Naive thymus-derived CD8-positive, alpha-beta T cell (primary cell): Measurements from ENCODE around the gene KCNH5. TPM values are rescaled to one million over a fixed set of nuclear protein-coding genes. Genes with fewer than 3 reads are reported as not detected.
"Not testable (repeated sequence)": the region's sequence is repeated elsewhere in the genome, so short reads cannot be mapped to it uniquely, and the experiment has no call there.

Source experiments
- ATAC-seq, 2 donors: fragments of 150-1000 bp; cut with Tn5 transposase in 1 of 2; sonication (Bioruptor Pico), chemical (Tn5 transposase) in 1 of 2; 1 replicate in 1 of 2; 2 replicates in 1 of 2; pipeline ENCODE4 v1.10.0; 2021; ENCODE audit warnings: mild to moderate bottlenecking in 2 of 2, moderate library complexity in 2 of 2
- POLR2A ChIA-PET: fragments of 350-600 bp; sonication (Branson Sonifier 250); formaldehyde crosslinking; loops from one replicate; lab custom pipeline; 2021; ENCODE audit warnings: antibody characterized with exemption; lab: Charles Lee
- DNase-seq, 10 donors: peaks; one replicate each; pipeline versions ENCODE4 v3.0.0 to v3.0.0-alpha.2; 2020 to 2022
- H3K27ac Mint-ChIP-seq, 10 donors: one replicate each; pipeline ENCODE4 v1.8.0; 2020 to 2022; ENCODE audit warnings: mild to moderate bottlenecking in 10 of 10, mixed read lengths in 10 of 10, moderate library complexity in 4 of 10, inconsistent platforms in 1 of 10
- H3K27me3 Mint-ChIP-seq, 5 donors: one replicate each; pipeline ENCODE4 v1.8.0; 2021 to 2022; ENCODE audit warnings: mixed read lengths in 5 of 5
- H3K36me3 Mint-ChIP-seq, 3 donors: one replicate each; pipeline ENCODE4 v1.8.0; 2020 to 2022; ENCODE audit warnings: mixed read lengths in 3 of 3, mild to moderate bottlenecking in 2 of 3, inconsistent platforms in 1 of 3
- H3K4me1 Mint-ChIP-seq, 4 donors: one replicate each; pipeline ENCODE4 v1.8.0; 2021 to 2022; ENCODE audit warnings: mixed read lengths in 4 of 4
- H3K4me3 Mint-ChIP-seq, 10 donors: one replicate each; pipeline ENCODE4 v1.8.0; 2020 to 2022; ENCODE audit warnings: mild to moderate bottlenecking in 10 of 10, mixed read lengths in 10 of 10, moderate library complexity in 6 of 10, inconsistent platforms in 1 of 10
- H3K9me3 Mint-ChIP-seq, 9 donors: one replicate each; pipeline ENCODE4 v1.8.0; 2020 to 2022; ENCODE audit warnings: mixed read lengths in 9 of 9, mild to moderate bottlenecking in 3 of 9, inconsistent platforms in 1 of 9, moderate library complexity in 1 of 9
- polyA plus RNA-seq, 3 donors: library from polyadenylated mRNA; unstranded; fragments of 300-500 nt; fragmentation: Illumina TruSeq; gene quantifications; one replicate each; pipeline ENCODE4 v1.2.3, GENCODE V29; 2021
- total RNA-seq, 8 experiments: library from RNA in 2 of 8; stranded (reverse) in 2 of 8; gene quantifications; one replicate each; pipeline ENCODE4 v1.2.3 and lab custom pipeline; 2021 to 2026

KCNH5 gene
- total and polyA plus RNA-seq, 5 experiments from 2014 or later, result not detected

DNA sequence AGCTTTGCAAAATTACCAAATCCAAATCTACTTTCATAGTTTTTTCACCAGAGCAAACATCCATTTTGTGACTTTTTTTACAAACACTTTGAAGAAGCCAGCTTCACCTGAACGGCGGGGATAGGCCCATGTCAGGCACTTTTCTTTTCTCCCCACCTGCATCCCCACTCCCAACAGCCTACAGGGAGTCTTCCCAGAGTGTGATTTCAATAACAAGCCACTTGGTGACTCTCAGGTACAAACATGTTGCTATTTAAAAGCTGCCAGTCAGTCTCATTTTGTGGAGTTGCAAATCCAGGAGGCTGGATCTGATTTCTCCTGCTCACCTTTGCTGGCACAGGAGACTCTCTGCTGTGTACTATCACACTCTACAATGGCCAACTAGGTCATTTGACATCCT lies 285.5 kb downstream of the KCNH5 start:
- ATAC-seq (no peak), DNase-seq (no peak)
- Mint-ChIP-seq H3K27me3 (peaks cover 0 to 2% (median 0%) of the 10 kb centered on the region in 5 donors), H3K9me3 (peaks cover 0 to 23% (median 9%) of the 10 kb centered on the region in 9 donors), H3K4me3 (no peak overlapping the region), H3K36me3 (peaks cover 0 to 6% (median 0%) of the 10 kb centered on the region in 3 donors), H3K27ac (no peak overlapping the region), H3K4me1 (no peaks in the 10 kb centered on the region)
- POLR2A ChIA-PET, result no interaction called here

DNA sequence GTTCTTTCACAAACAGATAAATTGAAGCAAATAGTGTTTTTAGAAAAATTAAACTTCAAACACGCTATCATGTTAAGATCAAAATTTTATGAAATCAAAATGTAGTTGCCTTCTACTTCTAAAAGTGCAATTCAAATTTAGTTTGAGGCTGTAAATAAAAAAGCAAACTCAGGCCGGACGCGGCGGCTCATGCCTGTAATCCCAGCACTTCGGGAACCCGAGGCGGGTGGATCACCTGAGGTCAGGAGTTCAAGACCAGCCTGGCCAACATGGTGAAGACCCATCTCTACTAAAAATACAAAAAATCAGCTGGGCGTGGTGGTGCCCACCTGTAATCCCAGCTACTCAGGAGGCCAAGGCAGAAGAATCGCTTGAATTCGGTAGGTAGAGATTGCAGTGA lies 298.4 kb downstream of the KCNH5 start:
- H3K4me1 Mint-ChIP-seq, POLR2A ChIA-PET, H3K27me3 Mint-ChIP-seq, H3K4me3 Mint-ChIP-seq, H3K27ac Mint-ChIP-seq, H3K9me3 Mint-ChIP-seq, DNase-seq, ATAC-seq, H3K36me3 Mint-ChIP-seq: not testable (repeated sequence)

DNA sequence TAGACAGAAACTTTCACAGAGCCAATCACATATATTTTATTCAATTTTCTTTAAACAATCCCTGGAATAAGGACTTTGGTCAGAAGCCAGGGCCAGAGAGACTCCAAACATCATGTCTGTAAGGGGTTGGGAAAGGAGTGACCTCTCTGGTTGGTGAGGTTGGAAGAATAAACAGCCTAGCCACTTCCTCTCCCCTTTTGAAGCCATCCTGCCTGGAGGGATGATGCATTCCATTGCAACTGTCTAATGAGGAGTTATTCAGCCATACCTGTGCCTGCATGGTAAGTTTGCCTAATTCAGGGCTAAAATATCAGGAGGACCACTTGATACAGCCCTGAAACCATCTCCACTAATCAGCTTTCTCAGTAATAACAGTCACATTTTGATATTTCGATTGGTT lies 299.8 kb downstream of the KCNH5 start:
- POLR2A ChIA-PET, result no interaction called here
- no peaks in the 10 kb centered on the region for H3K36me3 Mint-ChIP-seq
- no peaks in the 10 kb centered on the region for H3K27me3 Mint-ChIP-seq
- H3K4me1 Mint-ChIP-seq, result no peaks in the 10 kb centered on the region
- no peak overlapping the region for H3K4me3 Mint-ChIP-seq
- DNase-seq (no peak), ATAC-seq (no peak)
- H3K9me3 Mint-ChIP-seq, result peaks cover 0 to 5% (median 0%) of the 10 kb centered on the region in 9 donors
- no peak overlapping the region for H3K27ac Mint-ChIP-seq

DNA sequence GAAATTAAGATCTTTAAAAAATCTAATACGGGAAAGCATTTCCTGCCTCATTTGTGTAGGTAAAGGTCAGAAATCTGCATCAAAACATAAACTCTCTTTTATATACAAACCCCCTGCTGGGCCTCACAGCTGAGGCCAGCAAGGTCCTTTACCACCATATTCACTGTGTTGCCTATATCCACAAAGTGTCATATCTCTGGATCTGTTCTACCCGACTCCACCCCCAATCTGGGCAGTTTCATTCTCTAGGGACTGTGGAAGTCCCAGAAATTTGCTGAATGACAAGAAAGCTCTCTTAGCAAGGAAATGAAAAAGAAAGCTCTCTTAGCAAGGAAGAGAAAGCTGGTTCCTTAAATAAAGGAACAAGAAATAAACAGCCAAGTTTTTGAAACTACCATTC lies 301.7 kb downstream of the KCNH5 start:
- H3K27ac Mint-ChIP-seq, result no peak overlapping the region
- peaks cover 0 to 5% (median 0%) of the 10 kb centered on the region in 9 donors for H3K9me3 Mint-ChIP-seq
- no peak overlapping the region for H3K4me3 Mint-ChIP-seq

DNA sequence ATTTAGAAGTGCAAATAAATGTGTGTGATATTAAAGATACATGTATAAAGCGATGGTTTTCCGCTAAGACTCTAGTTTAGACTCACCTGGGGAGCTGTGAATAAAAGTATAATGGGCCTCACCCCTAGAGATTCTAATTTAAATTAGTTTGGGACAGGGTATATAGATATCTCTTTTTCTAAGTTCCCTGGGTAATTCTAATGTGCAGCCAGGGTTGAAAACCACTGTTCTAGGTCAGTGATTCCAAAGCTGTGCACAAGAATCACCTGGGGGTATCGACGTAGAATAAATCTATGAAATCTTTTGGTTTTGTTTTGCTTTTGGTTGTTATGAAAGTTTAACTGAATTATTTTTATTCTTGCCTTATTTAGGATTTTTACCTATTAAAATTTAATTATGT lies 302.1 kb downstream of the KCNH5 start:
- no peak for DNase-seq
- Mint-ChIP-seq H3K27ac (no peak overlapping the region), H3K9me3 (peaks cover 0 to 5% (median 0%) of the 10 kb centered on the region in 9 donors), H3K4me1 (no peaks in the 10 kb centered on the region), H3K27me3 (no peaks in the 10 kb centered on the region), H3K4me3 (no peak overlapping the region), H3K36me3 (no peaks in the 10 kb centered on the region)
- ATAC-seq, result no peak
- POLR2A ChIA-PET, result no interaction called here

More for the DNA sequence above, 301.7 kb downstream of the KCNH5 start:
- ATAC-seq (no peak), DNase-seq (no peak)
- Mint-ChIP-seq H3K36me3 (no peaks in the 10 kb centered on the region), H3K4me1 (no peaks in the 10 kb centered on the region), H3K27me3 (no peaks in the 10 kb centered on the region)
- POLR2A ChIA-PET, result no interaction called here

DNA sequence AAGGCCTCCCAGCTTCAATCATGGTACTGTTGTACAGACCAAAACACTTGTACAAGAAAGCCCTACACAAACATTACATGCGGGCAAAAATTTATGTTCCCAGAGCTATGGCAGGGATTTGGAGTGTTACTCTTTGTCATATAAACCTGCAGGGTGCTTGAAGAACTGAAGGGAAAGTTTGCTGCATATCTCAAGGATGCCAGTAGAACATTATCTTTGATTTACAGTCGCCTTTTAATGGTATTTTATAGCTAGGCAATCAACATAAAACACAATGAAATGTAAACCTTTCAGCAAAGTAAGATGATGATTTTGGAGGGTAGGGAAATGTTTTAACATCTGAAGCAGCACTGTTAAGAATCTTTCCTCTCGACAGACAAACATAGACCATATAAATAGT lies 305.6 kb downstream of the KCNH5 start:
- Mint-ChIP-seq H3K9me3 (peaks cover 0 to 9% (median 0%) of the 10 kb centered on the region in 9 donors), H3K27ac (no peak overlapping the region), H3K4me1 (no peaks in the 10 kb centered on the region), H3K4me3 (no peak overlapping the region), H3K36me3 (no peaks in the 10 kb centered on the region), H3K27me3 (peaks cover 0 to 4% (median 0%) of the 10 kb centered on the region in 5 donors)
- ATAC-seq (no peak), DNase-seq (no peak)
- POLR2A ChIA-PET, result no interaction called here

DNA sequence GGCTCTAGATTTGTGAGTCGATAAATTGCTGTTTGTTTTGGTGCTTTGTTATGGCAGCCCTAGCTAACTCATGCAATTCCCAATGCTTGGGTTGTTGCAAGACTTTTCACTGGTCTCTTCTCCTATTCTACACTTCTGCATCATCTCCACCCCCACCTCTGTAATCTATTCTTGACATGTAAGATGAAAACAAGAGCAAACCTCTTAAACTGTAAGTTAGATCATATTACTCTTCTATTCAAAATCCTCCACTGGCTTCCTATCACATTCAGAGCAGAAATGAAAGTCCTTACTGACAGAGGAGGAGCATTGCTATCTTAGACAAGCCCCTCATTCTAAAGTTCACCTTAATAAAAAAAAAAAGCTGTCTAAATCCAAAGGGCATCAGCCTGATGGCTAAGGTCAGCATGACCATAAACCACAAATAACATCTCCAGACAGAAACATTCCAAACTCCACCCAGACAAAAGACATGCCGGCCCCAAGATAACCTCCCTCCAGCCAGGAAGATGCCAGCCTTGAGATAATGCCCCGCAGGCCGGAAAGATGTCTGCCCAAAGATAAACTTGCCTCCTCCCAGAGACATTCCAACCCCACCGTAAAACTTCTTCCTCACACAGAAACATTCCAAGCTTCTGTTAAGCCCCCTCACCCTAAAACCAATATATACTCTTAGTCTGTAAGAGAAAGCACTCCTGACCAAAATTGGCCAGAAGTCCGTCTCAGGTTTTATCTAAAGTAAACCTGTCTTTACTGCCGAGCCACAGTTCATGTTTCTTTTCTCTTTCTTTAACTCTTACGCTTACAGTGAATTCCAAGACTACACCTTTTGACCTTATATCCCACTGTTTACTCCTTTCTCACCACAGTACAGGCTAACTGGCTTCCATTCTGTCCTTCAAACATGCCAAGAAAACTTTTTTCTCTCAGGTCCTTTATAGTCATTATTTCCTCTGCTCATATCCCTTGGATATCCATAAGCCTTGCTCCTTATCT lies 308.9 kb downstream of the KCNH5 start:
- Mint-ChIP-seq H3K4me1 (no peaks in the 10 kb centered on the region), H3K36me3 (no peaks in the 10 kb centered on the region), H3K4me3 (no peak overlapping the region), H3K27ac (no peak overlapping the region), H3K9me3 (peaks cover 0 to 9% (median 0%) of the 10 kb centered on the region in 9 donors), H3K27me3 (peaks cover 0 to 4% (median 0%) of the 10 kb centered on the region in 5 donors)
- DNase-seq (no peak), ATAC-seq (no peak)
- POLR2A ChIA-PET, result no interaction called here

DNA sequence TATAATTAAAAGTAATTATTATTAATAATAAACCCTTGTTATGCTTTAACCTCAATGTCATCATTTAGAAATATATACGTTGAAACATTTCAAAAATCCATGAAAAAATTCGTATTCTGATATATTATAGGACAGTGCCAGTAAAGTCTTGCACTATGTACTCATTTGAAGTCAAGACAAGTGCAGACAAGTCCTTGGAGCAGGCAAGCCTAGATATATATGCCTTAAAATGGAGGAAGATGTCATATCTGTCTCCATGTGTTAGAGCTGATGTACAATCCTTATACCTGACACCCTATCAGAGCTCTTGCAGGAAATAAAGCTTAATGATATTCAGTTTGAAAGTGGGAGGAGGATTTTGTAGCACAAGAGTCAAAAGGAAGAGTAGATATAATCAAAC lies 310.4 kb downstream of the KCNH5 start:
- POLR2A ChIA-PET, result no interaction called here
- Mint-ChIP-seq H3K4me1 (no peaks in the 10 kb centered on the region), H3K9me3 (peaks cover 0 to 9% (median 0%) of the 10 kb centered on the region in 9 donors), H3K27ac (no peak overlapping the region), H3K4me3 (no peak overlapping the region), H3K27me3 (peaks cover 0 to 4% (median 0%) of the 10 kb centered on the region in 5 donors), H3K36me3 (no peaks in the 10 kb centered on the region)
- DNase-seq (no peak), ATAC-seq (no peak)

DNA sequence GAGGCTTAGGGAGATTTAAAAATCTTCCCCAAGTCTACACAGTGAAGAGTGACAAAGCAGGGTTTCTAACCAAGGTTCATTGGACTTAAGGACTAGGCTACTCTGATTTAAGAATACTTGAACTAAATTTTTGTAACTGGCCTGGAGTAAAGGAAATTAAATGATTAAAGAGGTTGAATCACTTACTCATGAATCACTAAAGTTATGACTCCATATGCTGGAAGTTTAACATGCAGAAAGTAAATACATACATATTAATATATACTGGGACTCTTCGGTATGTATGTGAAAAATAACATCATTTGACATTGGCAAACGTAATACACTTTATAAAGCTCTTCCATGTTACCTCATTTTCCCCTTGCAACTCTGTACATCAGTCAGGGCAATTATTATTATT lies 322.9 kb downstream of the KCNH5 start:
- Mint-ChIP-seq H3K36me3 (no peaks in the 10 kb centered on the region), H3K4me3 (no peak overlapping the region), H3K27me3 (no peaks in the 10 kb centered on the region), H3K27ac (no peak overlapping the region), H3K4me1 (peaks cover 0 to 2% (median 0%) of the 10 kb centered on the region in 4 donors), H3K9me3 (peaks cover 0 to 28% (median 6%) of the 10 kb centered on the region in 9 donors)
- ATAC-seq, result no peak
- POLR2A ChIA-PET, result no interaction called here
- no peak for DNase-seq

DNA sequence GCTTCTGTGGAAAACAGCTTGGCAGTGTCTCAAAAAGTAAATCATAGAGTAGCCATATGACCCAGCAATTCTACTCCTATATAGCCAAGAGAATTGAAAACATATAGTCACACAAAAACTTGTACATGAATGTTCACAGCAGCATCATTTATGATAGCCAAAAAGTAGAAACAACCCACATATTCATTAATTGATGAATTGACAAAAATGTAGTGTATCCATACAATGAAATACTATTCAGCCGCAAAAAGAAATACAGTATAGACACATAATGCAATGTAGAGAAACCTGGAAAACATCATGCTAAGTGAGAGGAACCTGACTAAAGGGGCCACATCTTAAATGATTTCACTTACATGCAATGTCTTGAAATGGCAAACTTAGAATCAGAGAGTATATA lies 326.6 kb downstream of the KCNH5 start:
- POLR2A ChIA-PET, result no interaction called here
- Mint-ChIP-seq H3K4me3 (no peak overlapping the region), H3K9me3 (peaks cover 0 to 28% (median 6%) of the 10 kb centered on the region in 9 donors), H3K4me1 (peaks cover 0 to 2% (median 0%) of the 10 kb centered on the region in 4 donors), H3K27me3 (no peaks in the 10 kb centered on the region), H3K27ac (no peak overlapping the region), H3K36me3 (no peaks in the 10 kb centered on the region)
- DNase-seq (no peak), ATAC-seq (no peak)

DNA sequence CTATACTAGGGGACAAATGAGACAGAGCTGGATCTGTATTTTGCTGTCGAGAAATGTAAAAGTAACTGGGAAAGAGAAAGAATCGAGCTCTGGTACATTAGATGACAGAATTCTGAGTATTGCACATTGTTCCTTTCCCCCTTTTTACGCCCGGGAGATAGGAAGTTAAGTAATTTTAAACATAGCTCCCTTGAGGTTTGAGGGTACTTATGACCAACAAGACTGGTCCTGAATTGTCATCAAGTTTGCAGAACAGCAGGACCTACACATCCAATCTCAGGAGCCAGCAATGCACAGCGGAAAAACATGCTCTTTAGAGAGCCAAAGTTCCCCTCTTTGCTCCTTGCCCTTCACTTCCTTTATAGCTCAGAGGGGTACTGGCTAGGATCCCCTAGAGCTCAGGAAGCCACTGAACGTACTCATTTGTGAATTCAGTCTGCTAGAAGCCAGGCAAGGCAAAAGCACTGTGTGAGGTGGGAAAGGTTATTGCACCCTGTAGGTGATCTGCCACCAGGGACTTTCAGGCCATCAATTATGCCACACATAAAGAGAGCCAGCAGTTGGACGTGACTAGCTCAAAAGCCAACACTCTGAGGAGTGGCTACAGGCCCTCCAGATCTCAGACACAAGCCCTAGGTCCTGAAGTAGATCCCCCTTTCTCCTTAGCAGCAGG lies 333.8 kb downstream of the KCNH5 start:
- H3K36me3 Mint-ChIP-seq, result no peaks in the 10 kb centered on the region
- H3K27ac Mint-ChIP-seq, result no peak overlapping the region
- no peaks in the 10 kb centered on the region for H3K4me1 Mint-ChIP-seq
- H3K4me3 Mint-ChIP-seq, result no peak overlapping the region
- DNase-seq (no peak), ATAC-seq (no peak)
- no peaks in the 10 kb centered on the region for H3K27me3 Mint-ChIP-seq
- peaks cover 0 to 6% (median 0%) of the 10 kb centered on the region in 9 donors for H3K9me3 Mint-ChIP-seq
- POLR2A ChIA-PET, result no interaction called here

DNA sequence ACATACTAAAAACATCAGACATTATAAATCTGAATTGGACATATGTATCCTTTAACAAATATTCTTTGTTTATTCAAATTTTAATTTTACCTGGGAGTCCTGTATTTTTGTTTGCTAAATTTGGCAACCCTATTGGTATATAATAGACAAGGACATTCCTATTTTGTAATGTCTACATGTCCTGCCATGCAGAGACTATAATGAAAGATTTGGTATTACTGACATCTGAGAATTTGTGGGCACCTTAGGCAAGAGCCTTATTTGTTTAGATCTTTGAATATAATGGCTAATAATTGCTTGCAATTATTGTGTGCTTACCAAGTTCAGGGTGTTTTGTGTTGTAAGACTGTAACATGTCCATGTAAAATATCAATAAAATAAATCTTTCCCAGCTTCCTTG lies 334.4 kb downstream of the KCNH5 start:
- POLR2A ChIA-PET, result no interaction called here
- H3K27ac Mint-ChIP-seq, result no peak overlapping the region
- H3K27me3 Mint-ChIP-seq, result no peaks in the 10 kb centered on the region
- no peak for DNase-seq
- no peak overlapping the region for H3K4me3 Mint-ChIP-seq
- no peak for ATAC-seq
- H3K9me3 Mint-ChIP-seq, result peaks cover 0 to 6% (median 0%) of the 10 kb centered on the region in 9 donors
- H3K36me3 Mint-ChIP-seq, result no peaks in the 10 kb centered on the region
- no peaks in the 10 kb centered on the region for H3K4me1 Mint-ChIP-seq

DNA sequence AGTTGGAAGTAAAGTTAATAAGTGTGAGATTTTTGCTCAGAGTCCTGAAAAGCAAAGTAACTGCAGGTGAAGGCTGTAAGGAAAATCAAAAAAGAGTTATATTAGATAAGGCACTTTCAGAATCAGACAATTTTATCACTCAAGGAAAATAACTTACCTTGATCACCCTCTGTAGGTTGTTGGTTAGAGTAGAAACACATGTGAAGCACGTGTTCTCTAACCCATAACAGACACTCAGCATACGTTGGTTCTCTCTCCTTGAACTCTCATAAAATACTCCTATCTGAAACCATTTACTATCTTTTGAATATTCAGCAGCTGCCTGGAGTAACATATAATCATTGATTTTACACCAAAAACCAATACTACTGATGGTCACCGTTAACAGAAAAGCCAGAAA lies 335.5 kb downstream of the KCNH5 start:
- ATAC-seq (no peak), DNase-seq (no peak)
- Mint-ChIP-seq H3K27ac (no peak overlapping the region), H3K36me3 (no peaks in the 10 kb centered on the region), H3K9me3 (peaks cover 0 to 6% (median 0%) of the 10 kb centered on the region in 9 donors), H3K4me1 (no peaks in the 10 kb centered on the region), H3K4me3 (no peak overlapping the region), H3K27me3 (no peaks in the 10 kb centered on the region)
- POLR2A ChIA-PET, result no interaction called here
